HG02798 (cell line): Measurements from ENCODE around the gene COL8A1.
"Not testable (repeated sequence)": the region's sequence is repeated elsewhere in the genome, so short reads cannot be mapped to it uniquely, and the experiment has no call there.

Experiments
- ATAC-seq: cut with Tn5 transposase; IDR thresholded peaks from one replicate; pipeline ENCODE4 v1.9.1; 2021; ENCODE audit warnings: mild to moderate bottlenecking; ENCODE audit not compliant: unreplicated experiment, poor library complexity

COL8A1 gene

DNA sequence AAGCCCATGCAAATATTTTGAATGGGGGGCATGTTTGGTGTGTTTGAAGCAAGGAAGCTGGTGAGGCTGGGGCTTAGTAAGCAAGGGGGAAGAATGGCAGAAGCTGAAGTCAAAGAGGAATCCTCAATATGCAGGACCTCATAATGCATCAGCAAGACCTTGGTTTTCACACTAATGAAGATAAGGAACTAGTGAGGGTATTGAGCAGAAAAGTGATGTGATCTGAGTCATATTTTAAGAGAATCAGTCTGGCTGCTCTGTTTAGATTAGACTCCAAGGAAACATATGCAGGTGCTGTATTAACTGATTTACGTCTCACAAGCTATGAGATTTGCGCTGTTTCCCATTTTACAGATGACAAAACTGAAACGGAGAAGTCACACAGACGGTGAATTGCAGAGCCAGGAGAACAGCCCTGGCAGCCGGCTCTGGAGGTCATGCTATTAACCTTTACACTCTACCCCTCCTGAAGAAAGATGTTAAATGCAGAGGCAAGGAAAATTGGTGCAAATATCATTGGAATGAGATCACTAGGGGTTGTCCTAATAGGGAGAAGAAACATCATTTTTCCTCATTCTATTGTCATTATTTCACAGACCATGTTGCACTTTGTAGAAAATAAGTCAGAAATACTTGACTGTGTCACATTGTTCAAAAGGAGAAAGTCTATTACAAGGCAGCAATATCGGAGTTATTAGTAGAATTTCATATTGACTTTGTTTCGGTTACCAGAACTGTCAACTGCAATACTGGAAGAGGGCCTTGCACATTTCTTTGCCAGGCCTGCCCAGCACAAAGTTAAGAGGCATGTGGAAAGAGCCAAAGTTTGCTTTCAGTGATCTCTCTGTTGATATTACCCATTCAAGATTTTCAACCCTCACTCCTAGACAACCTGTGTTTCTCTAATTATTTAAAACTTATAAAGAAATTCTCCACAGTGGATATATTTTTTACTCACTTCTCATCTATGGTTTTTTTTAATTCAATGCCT is 64.9 kb downstream of the COL8A1 start:
- no peak for ATAC-seq

DNA sequence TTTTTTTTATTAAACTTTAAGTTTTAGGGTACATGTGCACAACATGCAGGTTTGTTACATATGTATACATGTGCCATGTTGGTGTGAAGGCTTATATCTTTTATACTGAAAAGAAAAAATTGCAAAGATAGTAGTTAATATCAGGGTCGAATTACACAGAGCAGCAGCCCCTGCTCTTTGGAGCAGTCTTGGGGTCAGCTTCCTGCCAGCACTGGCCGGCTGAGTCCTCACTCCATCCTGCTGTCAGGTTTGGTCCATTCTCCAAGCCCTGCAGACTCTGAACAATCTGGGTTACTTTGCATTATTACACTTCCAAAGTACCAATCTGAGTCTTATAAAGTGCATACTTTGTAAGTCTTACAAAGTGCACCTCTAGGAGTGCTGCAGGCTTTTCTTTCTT is 66.0 kb downstream of the COL8A1 start:
- no peak for ATAC-seq

DNA sequence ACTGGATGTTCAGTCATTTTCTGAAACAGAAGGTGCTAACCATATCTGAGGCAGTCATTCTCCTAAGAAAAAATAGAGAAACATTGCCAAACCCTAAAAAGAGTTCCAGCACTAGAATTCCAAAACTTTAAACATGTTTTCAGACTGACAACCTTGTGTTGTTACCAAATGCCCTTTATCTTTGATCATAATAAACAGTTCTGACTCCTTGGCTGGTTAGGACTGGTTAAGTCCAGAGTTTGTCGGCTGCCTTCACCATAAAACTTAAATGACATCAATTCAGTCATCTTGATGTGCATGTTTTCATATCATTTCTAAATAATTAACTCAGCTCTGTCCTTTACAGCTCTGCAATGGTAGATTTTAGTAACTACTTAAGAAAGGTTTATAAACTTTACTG is 68.0 kb downstream of the COL8A1 start:
- no peak for ATAC-seq

DNA sequence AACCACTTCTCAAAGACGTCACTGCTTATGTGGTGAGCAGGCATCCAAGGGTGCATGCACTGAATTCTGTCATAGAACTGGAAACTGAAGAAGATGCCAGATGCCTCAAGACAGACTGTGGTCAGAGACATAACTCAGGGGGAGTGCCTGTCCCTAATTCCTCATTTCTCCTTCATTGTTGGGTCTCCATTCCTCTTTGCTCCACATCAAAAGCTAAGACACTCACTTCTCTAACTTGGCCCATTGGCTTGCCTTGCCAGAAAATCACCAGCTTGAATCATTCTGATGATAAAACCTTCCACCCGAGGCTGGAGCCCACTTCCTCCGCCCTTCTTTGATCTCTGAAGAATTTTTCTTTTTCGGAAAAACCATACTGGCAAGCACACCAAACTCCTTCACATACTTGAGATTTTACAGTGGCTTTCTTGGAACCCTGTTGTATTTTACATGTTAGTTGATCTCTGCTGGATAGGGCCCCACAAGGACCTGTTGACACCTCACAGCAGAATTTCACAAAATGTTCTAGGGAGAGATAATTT is 69.9 kb downstream of the COL8A1 start:
- ATAC-seq: no peak

DNA sequence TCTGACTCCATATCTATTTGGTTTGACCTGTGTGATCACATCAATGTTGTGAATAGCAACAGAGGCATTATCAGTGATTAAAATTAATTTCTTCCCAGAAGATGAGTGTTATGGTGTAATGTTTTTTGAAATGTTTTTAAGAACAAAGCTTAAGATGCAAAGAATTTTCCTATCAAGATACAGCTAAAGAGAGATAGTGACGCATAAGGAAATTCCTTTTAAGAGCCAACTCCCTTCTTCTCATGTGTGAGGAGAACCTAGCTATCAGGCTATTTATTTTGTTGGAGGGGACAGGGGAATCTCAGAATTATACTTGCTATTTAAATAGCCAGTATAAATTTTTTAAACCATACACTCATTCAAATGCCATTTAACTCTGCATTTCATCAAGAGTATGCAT is 71.3 kb downstream of the COL8A1 start:
- ATAC-seq: no peak

DNA sequence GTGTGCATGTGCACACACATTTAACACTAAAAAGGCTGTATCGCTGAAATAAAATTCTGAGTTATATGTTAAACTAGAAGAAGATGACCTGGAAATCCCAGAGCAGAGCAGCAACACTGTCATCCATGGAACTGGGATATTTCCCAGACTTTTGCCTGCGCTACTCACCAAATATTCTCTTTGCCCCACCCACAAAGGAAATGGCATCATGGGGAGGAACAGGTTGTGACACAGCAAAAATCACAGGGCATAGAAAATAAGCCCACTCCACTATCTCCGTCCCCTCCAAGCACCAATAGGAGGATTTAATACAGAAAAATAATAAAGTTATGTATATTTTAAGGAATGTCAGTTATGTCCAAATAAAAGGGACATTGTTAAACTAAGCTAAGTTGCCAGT is 71.7 kb downstream of the COL8A1 start:
- ATAC-seq: no peak

DNA sequence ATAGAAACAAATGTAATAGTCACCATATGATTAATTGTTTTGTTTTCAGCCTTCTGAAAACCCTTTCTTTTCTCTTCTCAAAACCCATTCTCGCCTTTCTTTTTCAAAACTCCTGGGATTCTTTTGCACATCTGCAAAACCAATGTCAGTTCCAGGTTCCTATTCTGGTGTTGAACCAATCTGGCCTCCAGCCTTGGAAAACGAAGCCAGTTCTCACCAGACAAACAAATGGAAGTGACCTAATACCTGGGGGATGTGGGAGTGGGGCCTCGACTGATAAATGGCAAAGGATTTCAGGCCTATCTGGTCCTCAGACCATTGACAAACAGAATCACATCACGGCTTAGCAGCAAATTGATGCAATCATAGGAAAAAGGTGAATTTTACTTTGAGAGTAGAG is 73.0 kb downstream of the COL8A1 start:
- ATAC-seq: no peak

DNA sequence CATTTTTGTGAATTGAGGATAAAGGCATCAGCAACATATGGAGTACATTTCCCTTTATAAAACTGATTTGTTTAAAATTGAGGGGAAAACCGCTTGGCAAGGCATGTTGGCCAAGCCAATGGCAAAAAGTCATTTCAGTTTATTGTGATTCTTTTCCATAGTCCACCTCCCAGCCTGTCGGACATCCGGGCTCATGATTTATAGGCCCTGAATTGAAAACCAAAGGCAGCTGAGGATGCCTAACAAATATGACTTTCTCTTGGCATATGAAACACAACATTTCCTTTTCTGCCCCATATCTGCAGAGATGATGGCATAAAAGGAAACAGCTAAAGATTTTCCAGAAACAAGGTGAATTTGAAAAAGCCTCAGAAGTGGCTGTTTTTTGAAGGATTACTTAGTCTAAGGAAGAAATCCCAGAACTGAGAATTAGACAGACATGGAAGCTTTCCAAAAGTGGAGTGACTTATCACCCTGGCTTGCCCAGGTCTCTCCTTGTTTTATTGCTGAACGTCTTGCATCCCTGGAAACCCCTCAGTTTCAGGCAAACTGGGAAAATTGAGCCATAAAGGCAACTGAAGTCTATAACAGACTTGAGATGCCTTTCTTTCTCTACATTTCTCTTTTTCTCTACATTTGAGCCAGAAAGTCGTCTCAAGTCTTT is 74.0 kb downstream of the COL8A1 start:
- ATAC-seq: no peak

DNA sequence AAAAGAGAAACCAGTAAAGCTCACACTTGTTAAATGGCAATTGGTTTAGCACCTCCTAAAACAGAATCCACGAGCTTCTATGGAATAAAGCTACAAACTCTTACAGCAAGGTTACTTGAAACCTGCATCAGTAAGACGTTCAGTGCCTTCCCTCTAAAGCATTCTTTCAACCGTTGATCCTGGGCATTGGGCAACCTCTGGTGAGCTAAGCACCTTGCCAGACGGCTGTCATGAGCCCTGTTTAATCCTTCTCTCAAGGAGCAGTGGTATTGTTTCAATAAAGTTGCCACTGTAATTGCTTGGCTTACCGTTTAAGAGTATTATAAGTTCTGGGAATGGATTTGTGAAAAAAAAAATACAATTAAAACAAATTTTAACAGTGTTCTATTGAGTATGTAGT is 75.0 kb downstream of the COL8A1 start:
- ATAC-seq: no peak

DNA sequence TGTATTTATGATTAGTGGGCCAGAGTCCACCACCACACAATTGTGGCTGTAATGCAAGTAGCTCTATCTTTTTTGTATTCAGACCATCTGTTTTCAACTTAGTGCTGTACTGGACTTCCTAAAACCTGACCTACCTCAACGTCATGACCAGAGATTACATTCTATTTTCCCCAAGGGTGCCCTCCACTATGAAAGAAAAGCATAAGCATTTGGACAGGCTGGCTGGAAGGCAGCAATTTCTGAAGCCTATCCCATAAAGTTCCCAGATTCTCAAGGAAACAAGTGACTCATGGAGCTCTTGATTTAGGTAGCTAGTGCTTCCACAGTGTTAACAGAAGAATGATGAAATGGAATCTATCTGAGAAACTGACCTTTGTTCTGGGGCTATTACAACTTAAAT is 75.8 kb downstream of the COL8A1 start:
- no peak for ATAC-seq

DNA sequence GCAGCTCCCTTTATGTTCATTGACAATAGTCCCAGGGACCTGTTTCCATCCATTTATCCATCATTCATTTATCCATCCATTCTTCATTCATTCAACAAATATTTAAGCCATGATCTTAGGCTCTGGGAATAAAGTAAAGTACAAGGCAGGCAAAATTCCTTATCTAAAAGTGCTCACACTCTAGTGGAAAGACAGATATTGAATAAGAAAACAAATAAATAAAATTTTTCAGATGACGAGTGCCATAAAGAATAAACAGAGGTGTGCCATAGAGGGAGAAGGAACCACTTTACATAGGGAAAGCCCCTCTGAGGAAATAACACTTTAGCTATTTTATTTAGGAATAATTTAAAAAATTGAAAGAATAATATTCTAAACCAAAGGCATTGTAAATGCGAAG is 76.2 kb downstream of the COL8A1 start:
- no peak for ATAC-seq

DNA sequence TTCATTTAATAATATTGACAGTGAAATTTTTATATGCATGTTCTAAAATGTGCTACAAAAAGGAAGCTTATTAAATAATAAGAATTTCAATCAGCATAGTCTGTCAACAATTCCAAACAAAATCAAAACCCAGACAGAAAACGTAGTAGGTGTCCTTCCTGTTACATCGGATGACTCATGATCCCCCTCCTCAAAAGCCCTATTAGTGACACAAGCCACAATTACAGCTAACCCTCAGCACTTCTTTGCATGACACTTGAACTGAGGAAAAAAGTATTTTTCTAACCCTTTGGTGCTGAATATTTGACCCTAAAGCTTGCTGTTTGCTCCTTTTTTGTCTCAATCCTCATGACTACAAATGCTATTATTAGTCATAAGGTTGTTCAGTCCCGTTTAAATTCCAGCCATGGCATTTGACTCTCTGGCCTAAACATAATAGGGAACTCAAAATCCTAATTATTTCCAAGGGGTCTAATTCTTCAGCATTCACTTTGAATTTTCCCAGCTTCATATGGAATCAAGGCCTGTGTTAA is 78.1 kb downstream of the COL8A1 start:
- no peak for ATAC-seq

DNA sequence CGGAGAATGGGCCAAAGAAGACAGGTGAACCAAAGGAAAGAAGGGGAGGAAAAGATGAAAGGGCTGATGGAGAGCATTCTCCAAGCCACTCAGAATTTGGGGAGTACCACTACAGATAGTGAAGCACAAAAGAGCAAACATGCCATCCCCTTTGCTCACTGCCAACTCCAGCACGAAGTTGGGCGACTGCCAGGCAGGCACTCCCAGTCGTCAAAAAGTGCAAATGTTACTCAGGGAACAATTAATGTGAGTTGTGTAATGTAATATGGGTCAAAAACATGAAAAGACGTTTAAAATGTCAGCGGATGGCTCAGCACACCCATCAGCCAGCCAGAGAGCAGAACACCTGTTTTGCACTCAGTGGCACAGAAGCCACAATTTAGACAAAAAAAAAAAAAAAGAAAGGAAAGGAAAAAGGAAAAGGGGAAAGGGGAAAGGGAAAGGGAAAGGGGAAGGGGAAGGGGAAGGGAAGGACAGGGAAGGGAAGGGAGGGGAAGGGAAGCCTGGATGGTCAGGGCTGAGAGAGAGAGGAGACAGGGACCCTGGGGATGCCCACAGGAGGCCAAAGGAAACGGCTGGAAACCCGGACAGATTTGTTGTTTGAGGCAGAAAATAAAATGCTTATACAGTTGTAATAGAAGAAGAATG is 82.7 kb downstream of the COL8A1 start:
- ATAC-seq: no peak

DNA sequence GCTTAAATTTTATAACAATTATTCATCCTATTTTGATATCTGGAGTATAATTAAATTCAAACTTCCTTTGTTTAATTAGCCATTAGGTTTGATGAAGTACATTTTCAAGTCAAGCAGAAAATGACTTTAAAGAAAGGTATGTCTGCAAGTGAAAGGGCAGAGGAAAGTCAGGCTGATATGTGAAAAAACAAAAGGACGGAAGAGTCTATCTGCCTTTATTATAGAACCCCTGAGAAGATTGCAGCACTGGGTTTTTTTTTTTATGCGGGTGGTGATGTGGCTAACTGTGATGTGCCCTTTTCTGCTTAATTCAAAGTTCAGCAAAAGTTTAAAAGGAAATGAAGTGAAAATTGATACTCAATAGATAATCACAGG is 83.2 kb downstream of the COL8A1 start:
- ATAC-seq: no peak

DNA sequence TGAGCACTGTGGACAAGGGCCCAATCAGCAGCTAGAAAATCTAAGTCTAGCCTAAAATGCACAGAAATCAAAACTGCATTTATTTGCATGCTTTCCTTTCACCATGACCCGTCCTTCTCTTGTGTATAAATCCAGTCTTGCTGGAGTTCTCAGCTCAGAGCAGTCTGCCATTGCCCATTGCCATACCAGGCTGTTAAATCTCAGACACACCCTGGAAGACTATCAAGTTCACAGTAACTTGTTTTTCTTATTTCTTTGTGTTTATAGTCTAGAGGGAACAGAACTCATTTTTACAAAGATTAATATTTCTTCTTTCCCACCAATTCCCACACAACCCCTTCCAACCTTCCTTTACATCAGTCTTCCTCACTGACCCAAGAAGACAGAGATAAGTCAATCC is 85.9 kb downstream of the COL8A1 start:
- ATAC-seq: no peak

DNA sequence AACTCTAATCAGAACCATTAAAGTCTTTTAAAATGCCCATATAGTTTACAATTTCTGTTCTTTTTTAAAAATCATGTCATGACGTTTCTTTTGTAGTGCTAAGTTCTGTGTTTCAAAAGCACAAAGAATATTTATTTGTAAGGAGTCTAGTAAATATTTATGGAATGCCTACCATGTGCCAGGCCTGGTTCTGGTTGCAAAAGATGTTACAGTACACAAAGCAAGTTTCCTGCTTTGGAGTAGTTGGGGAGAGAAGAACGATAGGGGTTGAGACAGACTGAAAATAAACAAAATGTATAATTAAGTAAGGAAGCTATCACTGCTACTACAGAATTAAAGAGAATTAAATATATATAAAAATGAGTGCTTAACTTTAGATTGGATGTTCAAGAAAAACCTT is 92.5 kb downstream of the COL8A1 start:
- ATAC-seq: no peak

DNA sequence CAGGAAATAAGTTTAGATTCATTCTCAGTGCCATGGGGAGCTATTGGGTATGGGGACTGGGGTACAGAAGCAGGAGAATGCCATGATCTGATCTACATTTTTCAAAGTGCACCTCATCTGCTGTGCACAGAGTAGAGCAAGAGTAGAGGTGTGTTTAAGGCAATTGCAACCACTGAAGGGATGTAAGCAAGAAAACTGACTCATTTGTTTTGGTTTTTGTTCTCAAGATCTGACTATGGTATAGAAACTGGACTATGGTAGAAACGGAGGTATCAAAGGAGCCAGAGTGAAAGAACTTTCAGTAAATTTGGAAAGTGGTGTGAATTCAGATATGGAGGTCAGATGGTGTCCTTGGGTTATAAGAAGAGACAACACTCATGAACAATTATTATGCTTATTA is 93.1 kb downstream of the COL8A1 start:
- no peak for ATAC-seq

DNA sequence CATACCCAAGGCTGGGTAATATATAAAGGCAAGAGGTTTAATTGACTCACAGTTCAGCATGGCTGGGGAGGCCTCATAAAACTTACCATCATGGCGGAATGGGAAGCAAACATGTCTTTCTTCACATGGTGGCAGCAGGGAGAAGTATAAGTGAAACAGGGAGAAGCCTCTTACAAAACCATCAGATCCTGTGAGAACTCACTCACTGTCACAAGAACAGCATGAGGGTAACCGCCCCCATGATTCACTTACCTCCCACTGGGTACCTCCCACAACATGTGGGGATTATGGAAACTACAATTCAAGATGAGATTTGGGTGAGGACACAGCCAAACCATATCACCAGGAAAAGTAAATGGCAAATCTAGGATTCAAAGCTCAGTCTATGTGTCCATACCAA is 102.0 kb downstream of the COL8A1 start:
- ATAC-seq: not testable (repeated sequence)

DNA sequence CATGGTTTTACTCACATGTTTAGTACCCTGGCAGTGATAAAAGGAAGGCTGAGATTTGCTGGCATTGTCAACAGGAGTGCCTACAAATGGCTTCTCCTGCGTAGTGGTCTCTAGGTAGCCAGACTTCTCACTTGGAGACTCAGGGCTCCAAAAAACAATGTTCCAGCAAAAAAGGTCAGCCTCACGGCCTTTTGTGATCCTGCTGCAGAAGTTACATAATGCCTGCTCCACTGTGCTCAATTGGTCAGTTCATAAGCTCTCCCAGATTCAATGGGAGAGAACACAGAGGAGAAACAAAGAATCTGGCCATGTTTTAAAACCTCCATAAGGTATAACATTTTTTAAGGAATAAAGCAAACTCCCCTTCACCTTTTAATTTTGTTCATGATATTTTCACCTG is 103.2 kb downstream of the COL8A1 start:
- no peak for ATAC-seq

DNA sequence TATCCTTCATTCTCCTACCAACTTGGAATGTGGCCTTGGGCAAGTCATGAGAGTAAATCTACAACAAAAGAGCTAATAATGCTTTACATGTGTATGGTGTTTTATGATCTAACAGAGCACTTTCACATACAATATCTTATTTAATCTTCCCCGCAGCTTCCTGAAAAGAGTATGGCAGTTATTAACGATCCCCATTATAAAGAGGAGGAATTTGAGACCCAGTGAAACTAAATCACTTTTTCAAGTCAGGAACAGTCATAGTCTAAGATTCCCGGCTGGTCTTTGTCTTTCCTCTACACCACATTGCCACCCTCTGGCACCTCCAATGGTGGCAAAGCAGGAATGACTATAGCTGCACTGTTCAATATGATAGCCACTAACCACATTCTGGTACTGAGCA is 109.5 kb downstream of the COL8A1 start:
- no peak for ATAC-seq

DNA sequence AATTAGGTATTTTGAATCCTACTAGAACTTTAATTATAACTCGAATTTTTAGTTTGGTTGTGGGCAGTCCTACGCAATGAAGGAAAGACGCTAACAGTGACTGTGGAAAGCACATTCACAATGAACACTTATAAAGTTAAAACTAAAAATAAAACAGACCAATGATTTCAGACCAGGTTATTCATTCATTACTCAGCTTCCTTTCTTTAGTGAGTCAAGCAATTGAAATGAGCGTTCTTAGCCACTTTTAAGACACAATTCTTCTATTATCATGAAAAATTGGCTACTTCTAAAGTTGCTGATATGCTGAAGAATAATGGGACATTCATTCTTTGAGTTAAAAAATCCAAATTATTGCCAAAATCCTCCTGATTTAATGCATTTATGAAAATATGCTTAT is 113.3 kb downstream of the COL8A1 start:
- no peak for ATAC-seq
